HG03139 (cell line): ENCODE results near the gene STAT4.
A peak's percentile ranks its signal among the peaks of the same experiment; 100 is the strongest.

Experiments used
- ATAC-seq: cut with Tn5 transposase; IDR thresholded peaks from one replicate; pipeline ENCODE4 v1.9.1; 2021; ENCODE audit not compliant: unreplicated experiment

The STAT4 gene

DNA sequence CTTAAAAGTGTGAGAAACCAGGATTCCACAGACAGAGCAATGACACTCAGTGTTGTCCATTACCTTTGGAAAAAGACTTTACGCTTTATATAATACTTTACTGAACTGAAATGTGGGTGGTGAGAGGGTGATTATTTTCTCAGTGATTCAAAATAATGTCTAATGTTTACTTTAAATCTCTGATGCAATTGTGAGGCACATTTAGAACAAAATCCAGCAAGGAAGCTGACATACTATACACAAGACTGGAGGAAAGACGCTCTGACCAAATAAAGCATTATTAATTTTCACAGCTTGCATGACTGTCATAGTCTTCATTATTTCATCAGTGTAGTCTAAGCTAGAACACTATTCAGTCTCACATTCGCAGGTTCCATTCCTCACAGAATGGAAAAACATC is 102.7 kb downstream of the STAT4 start:
- ATAC-seq: no peak

DNA sequence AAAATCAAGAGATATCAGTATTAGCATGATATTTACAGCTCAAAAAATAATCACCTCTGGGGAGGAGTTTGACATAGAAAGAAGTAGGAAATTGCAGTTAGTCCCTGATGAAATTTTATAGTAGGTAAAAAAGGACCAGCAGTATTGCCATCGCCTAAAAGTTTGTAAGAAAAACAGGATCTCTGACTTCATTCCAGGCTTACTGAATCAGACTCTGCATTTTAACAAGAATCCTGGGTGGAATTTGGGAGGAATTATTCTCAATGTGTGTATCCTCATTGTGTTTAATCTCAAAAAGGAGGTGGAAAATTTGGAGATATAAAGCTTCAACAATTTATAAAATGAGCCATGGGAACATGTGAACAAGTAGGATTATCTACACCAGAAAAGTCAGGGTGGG is 105.7 kb downstream of the STAT4 start:
- no peak for ATAC-seq

DNA sequence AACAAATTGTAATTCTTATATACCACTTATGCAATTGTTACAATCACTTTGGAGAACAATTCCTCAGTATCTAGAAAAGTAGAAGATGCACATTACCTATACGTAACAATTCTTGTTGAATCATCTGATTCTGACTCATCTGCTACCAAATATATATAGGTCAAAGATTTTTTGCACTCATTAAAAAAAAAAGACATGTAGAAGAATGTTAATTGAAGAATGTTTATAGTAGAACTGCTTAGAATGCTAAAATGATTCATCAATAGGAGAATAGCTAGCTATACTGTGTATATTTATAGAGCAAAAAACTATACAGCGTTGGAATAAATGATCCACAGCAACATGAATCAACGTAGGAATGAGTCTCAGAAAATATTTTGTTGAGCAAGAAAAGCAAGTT is 107.4 kb downstream of the STAT4 start:
- ATAC-seq: no peak

DNA sequence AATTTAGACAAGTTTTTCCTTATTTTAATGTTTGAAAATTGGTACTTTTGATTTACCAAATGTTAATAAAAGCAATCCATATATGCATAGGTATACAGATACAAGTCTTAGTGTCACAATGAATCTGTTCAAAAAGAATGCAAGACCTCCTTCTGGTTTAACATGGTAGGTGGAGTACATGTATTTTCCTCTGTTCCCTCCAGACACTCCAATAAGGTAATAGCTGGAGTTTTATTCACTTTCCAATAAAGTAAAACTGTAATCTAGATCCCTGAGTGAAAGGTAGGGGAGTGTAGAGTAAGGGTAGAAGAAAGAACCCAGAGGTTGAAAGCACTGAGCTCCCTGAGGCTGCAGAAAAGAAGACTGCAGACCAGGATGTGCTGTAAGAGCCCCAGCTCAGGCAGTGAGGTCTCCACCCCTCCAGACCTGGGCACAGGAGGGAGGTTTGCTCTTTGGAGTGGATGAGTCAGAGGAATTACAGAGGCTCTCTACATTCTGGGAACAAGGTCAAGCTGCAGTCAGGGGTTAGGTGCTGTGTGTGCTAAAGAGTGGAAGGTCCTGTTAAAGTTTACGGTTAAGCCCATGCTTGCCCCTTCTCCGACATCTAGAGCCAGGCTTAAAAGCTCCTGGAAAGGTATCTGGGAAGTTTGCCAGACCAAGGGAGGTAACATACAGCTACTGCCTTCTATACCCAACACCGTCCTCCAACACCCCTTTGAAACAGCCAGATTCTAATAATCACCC is 109.2 kb downstream of the STAT4 start:
- ATAC-seq: no peak

DNA sequence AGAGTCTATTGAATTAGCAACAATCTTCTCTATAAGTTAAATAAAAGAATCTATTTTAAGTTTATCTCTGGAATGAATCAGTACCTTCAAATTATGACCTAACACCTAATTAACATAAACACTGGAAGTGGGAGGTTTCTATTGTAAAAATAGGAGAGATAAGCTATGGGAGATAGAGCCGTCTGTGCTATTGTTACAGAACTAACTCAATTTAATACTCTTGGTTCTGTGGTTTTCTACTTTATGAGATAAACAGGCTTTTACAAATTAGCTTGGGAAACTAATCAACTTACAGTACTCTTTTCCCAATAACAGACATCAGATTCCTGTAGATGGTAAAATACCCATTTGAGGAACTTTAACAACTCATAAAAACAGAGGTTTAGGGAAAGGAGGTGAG is 111.2 kb downstream of the STAT4 start:
- ATAC-seq: no peak

DNA sequence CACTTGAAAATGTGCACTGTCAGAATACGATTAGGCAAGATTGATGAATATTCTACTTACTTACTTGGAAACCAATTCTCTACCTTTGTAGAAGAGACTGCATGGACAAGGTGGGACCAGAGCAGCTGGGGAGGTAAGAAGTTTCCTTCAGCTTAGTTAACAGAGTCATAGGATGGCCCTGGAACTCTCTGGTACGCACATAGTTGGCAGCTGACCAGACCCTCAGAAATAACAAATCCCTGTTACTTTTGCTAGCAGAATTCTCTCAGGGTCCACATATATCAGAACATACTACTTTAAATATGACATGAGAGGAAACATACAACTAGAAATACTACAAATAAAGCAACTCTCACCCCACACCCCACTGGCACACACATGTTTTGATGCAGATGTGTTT is 112.1 kb downstream of the STAT4 start:
- ATAC-seq: no peak

DNA sequence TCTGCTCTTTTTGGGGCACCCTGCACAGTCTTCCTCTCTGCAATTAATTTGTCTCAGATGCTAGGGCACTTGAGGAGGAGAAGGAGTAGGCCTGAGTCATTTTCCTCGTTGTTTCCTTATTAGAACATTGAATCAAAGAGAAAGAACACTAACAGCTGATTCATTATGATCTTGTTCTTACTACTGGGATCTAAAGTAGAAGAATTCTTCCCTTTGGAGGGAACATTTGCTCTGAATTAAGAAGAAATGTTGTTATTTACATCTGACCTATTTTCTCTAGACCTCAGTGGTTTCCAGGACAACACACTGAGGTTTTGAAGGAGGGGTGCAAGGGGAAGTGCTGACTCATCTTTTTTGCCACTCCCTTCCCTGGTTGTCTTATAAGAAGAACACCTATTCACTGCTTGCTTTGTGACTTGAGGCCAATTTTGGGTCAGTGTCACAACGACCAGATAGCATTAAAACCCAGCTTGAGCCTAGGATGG is 112.5 kb downstream of the STAT4 start:
- ATAC-seq: no peak

DNA sequence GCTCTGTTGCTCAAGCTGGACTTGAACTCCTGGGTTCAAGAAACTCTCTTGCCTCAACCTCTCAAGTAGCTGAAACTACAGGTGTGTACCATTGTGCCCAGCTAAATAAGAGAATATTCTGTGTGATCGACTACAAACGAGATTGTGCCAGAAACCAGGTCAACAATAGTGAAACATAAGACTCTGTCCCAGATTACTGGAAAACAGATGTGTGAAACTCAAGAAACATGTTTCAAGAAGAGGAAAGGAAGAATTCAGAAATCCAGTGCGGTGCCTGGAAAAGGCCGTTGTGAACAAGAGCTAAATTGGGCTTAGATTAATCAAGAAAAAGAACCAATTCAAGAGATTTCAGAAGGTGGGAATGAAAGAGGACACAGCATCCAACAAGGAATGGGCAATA is 113.4 kb downstream of the STAT4 start:
- ATAC-seq: no peak

DNA sequence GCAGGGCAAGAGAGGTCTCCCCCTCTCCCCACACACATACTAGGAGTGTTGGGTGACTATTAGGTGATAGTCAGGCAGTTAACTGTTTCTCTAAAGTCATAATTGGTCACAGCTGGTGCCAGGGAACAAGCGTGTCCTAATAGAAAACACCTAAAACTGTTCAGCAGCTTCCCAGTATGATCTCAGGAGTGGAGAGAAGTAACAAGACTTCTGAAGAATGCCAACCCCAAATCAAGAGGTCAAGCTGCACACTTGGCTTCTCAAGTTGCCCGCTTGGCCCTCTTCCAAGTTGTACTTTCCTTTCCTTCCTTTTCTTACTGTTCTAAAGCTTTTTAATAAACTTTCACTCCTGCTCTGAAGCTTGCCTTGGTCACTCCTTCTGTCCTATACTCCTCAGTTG is 114.4 kb downstream of the STAT4 start:
- no peak for ATAC-seq

- ATAC-seq: no peak
These were observed 118.0 kb downstream of the STAT4 start for GRCh38 chr2:191032588-191033429.

- no peak for ATAC-seq
These were observed 119.5 kb downstream of the STAT4 start for GRCh38 chr2:191031256-191031655.

- peak; percentile 86 for ATAC-seq
These were observed 120.2 kb downstream of the STAT4 start for GRCh38 chr2:191030521-191031154.

DNA sequence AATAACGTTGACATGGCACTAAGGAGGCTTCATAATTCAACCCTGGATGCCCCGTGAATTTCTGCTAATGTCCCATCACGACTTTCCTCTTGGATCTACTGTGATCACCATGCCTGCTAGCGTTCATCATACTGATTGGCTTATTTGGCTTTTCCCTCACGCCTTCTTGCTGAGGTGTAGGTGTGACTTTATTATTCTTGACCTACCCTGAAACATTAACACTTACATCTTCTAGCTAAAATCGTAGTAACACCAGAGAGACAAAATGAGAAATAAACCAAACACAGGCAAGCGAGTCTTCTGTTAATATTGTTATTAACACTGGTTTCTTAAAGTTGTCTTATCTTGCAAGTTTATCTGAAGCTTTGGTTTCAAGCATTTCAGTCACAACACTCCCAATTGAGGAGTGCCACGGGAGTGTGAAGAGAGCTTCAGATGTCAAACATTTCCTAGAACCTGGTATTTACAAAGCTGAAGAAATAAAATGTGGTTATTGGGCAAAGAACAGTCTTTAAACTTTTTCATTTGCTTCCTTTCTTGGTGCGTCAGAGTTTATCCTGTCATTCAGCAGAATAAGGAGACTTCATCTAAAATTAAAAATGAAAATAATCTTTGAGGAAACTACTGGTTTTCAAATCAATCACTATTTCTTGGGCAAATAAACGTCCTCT is 121.4 kb downstream of the STAT4 start:
- no peak for ATAC-seq

DNA sequence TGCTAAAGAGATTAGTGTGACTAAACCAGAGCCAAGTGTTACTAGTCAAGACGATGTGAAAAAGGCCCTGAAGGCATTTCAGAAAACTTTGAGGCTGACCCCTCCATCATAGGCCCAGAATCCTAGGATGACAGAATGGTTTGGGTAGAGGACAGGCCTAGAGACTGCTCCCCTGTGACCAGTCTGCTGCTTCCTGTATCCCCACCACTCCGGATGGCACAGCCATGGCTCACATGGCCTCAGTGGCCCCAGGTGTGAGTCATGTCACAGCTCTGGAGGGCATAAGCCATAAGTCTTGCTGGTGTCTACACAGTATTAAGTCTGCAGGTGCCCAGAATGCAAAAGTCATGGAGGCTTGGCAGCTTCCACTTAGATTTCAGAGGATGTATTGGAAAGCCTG is 124.4 kb downstream of the STAT4 start:
- no peak for ATAC-seq

GRCh38 chr2:191025135-191025534 is 125.7 kb downstream of the STAT4 start:
- no peak for ATAC-seq

DNA sequence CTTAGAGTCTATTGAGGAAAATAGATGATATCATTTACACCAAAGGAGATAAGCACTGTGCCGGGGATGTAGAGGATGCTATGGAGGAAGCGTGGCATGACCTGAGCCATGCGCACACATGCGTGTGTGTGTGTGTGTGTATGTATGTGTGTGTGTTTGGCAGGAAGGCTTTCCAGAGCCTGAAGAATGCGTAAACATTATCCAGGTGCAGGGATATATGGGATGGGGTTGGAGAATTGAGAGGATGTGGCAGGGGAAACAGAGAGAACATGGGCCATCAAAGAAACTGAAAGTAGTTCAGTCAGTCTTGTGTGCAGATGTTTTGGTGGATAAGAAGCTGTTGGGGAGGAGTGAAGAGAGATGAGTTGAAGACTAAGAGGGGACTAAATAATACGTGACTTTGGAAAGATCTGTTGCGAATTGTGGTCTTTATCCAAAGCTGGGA is 127.5 kb downstream of the STAT4 start:
- ATAC-seq: no peak

- peak; percentile 5 for ATAC-seq
These were observed 129.9 kb downstream of the STAT4 start for GRCh38 chr2:191020742-191021381.

GRCh38 chr2:191020221-191020741 is 130.5 kb downstream of the STAT4 start:
- peak; percentile 65 for ATAC-seq

DNA sequence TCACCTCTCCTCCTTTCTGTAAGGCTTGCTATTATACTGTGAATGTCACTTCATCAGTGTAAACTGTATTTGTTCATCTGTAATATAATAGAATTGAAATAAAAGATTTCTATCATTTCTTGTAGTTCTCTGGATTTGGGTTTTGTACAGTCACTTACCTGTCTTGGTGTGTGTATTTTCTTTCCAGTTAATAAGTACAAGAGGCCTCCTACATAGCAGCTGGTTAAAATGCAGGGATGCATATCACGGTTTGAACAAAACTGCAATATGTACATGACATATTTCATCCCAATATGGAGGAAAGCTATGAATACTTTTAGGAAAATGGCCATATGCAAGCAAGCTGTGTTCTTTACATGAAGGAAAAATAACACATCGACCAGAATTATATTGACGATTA is 131.4 kb downstream of the STAT4 start:
- no peak for ATAC-seq

GRCh38 chr2:191018643-191019119 is 132.1 kb downstream of the STAT4 start:
- ATAC-seq: peak; percentile 23
